Glutamatergic neuron (in vitro differentiated cells): ENCODE measurements around the gene TRAPPC1. TPM values are rescaled to one million over a fixed set of nuclear protein-coding genes. Genes with fewer than 3 reads are reported as not detected.

ENCODE experiments used
- DNase-seq: peaks from one replicate; pipeline ENCODE4 v3.0.0; 2022
- H3K27ac Mint-ChIP-seq: one replicate; pipeline ENCODE4 v1.8.0; 2020; ENCODE audit warnings: mild to moderate bottlenecking, mixed read lengths, inconsistent platforms; ENCODE audit not compliant: unreplicated experiment
- H3K27me3 Mint-ChIP-seq: one replicate; pipeline ENCODE4 v1.8.0; 2020; ENCODE audit warnings: mild to moderate bottlenecking, moderate library complexity, mixed read lengths, inconsistent platforms; ENCODE audit not compliant: unreplicated experiment
- H3K36me3 Mint-ChIP-seq: one replicate; pipeline ENCODE4 v1.8.0; 2020; ENCODE audit warnings: mild to moderate bottlenecking, mixed read lengths, inconsistent platforms; ENCODE audit not compliant: unreplicated experiment
- H3K4me1 Mint-ChIP-seq: one replicate; pipeline ENCODE4 v1.8.0; 2020; ENCODE audit warnings: mild to moderate bottlenecking, low read depth, mixed read lengths, inconsistent platforms; ENCODE audit not compliant: unreplicated experiment
- H3K4me3 Mint-ChIP-seq: one replicate; pipeline ENCODE4 v1.8.0; 2020; ENCODE audit warnings: mild to moderate bottlenecking, mixed read lengths, inconsistent platforms; ENCODE audit not compliant: unreplicated experiment
- H3K9me3 Mint-ChIP-seq: one replicate; pipeline ENCODE4 v1.8.0; 2020; ENCODE audit warnings: mild to moderate bottlenecking, moderate library complexity, mixed read lengths, inconsistent platforms; ENCODE audit not compliant: unreplicated experiment
- total RNA-seq: library from RNA; stranded (reverse); fragmentation: NEBNext Ultra II Directional; extraction: Animal tissue kit (Norgen Biotek cat#: 25700); gene quantifications from one replicate; pipeline ENCODE4 v1.2.1, GENCODE V29; 2021; ENCODE audit not compliant: unreplicated experiment
- TF ChIP-seq, protein P1 (sequence below): fragments of 200-600 bp; sonication (generic); IDR thresholded peaks from one replicate; pipeline ENCODE4 v1.5.0; 2021; ENCODE audit not compliant: partially characterized antibody, unreplicated experiment

Gene TRAPPC1
- total RNA-seq, 1 donor from 2014 or later = 214 TPM

GRCh38 chr17:7932483-7932891 lies 741 bp upstream of the TRAPPC1 start:
- H3K36me3 Mint-ChIP-seq = peaks cover 9% of the 10 kb centered on the region
- no peak for DNase-seq
- TF ChIP-seq, protein P1, sequence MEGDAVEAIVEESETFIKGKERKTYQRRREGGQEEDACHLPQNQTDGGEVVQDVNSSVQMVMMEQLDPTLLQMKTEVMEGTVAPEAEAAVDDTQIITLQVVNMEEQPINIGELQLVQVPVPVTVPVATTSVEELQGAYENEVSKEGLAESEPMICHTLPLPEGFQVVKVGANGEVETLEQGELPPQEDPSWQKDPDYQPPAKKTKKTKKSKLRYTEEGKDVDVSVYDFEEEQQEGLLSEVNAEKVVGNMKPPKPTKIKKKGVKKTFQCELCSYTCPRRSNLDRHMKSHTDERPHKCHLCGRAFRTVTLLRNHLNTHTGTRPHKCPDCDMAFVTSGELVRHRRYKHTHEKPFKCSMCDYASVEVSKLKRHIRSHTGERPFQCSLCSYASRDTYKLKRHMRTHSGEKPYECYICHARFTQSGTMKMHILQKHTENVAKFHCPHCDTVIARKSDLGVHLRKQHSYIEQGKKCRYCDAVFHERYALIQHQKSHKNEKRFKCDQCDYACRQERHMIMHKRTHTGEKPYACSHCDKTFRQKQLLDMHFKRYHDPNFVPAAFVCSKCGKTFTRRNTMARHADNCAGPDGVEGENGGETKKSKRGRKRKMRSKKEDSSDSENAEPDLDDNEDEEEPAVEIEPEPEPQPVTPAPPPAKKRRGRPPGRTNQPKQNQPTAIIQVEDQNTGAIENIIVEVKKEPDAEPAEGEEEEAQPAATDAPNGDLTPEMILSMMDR = no peak
- peaks cover 30% of the 10 kb centered on the region for H3K4me1 Mint-ChIP-seq
- H3K27me3 Mint-ChIP-seq = peaks cover 20% of the 10 kb centered on the region
- peak overlapping the region; percentile 88 for H3K27ac Mint-ChIP-seq
- H3K4me3 Mint-ChIP-seq = peak overlapping the region; percentile 99
- peaks cover 11% of the 10 kb centered on the region for H3K9me3 Mint-ChIP-seq

DNA sequence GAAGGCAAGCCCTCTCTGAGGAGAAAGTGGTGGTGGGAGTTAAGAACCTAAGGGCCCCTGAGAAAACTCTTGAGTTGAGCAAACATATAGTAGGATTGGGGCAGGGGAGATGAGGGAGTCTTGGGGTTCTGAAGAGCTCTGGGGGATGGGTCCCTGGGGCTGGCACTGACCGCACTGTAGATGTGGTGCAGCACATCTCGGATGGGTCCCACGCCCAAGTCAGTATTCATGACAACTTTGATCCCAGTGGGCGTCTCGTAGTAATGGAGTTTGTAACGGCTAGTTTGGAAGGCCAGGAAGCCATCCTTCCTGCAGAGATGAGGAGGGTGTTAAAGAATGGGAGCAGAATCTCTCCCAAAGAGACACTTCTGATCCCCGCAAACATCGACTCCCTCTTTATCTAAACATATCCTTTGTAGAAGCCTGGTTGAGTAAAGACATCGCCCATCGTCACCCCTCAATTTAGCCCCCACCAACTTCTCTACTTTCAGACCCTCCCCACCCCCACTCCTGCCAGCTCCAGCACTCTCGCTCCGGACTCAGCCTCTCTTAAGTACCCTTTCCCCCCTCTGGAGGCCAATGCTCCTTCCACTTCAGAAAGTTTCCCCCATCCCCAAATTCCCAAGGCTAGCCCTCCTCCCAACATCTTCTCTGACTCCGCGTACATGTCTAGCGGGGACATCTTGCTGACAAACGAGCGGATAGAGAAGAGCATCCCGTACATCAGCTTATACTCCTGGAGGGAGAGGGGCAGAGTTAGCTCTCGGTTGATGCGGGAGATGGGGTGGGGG lies 710 bp downstream of the TRAPPC1 start:
- H3K36me3 Mint-ChIP-seq = peaks cover 9% of the 10 kb centered on the region
- peaks cover 19% of the 10 kb centered on the region for H3K4me1 Mint-ChIP-seq
- H3K4me3 Mint-ChIP-seq = peak overlapping the region; percentile 99
- H3K27ac Mint-ChIP-seq = no peak overlapping the region
- no peak for DNase-seq
- H3K9me3 Mint-ChIP-seq = peaks cover 4% of the 10 kb centered on the region
- peaks cover 18% of the 10 kb centered on the region for H3K27me3 Mint-ChIP-seq
- TF ChIP-seq, protein P1 = no peak

- Mint-ChIP-seq H3K27ac (no peak within 1 kb of the TSS), H3K9me3 (peaks cover 4% of the 10 kb centered on the region), H3K27me3 (peaks cover 18% of the 10 kb centered on the region), H3K4me1 (peaks cover 14% of the 10 kb centered on the region), H3K4me3 (peak within 1 kb of the TSS; percentile 99), H3K36me3 (peaks cover 4% of the 10 kb centered on the region)
- TF ChIP-seq, protein P1 = no peak
- DNase-seq = peak; percentile 81
Observed at GRCh38 chr17:7929158-7930023, 2.4 kb downstream of the TRAPPC1 start, which contains the start of gene KCNAB3. TSS of gene KCNAB3 (minus strand) at chr17:7929856. CDS start at chr17:7929435, 421 bp downstream.

DNA sequence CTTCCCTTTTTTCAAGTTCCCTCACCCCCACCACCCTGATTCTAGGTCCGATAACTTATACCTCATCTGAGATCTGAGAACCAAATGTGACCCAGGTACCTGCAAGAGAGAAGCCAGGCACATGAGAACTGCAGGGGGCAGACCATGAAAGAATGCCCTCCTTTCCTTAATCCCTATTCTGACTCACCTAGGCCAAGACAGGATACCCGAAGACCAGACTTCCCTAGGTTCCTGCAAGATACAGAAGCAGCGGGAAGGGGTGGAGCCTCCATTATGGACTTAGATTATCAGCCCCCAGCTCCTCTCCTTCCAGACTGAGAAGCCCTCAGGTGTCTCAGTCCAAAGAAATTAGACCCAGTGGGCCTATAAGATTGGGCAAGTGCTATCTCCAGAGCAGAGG lies 4.2 kb downstream of the TRAPPC1 start:
- peaks cover 16% of the 10 kb centered on the region for H3K27me3 Mint-ChIP-seq
- peak overlapping the region; percentile 28 for H3K4me3 Mint-ChIP-seq
- TF ChIP-seq, protein P1 = no peak
- peaks cover 5% of the 10 kb centered on the region for H3K4me1 Mint-ChIP-seq
- peaks cover 4% of the 10 kb centered on the region for H3K36me3 Mint-ChIP-seq
- H3K27ac Mint-ChIP-seq = no peak overlapping the region
- DNase-seq = no peak
- H3K9me3 Mint-ChIP-seq = peaks cover 4% of the 10 kb centered on the region
